Measurements from ENCODE around the gene EFEMP1.

DNA sequence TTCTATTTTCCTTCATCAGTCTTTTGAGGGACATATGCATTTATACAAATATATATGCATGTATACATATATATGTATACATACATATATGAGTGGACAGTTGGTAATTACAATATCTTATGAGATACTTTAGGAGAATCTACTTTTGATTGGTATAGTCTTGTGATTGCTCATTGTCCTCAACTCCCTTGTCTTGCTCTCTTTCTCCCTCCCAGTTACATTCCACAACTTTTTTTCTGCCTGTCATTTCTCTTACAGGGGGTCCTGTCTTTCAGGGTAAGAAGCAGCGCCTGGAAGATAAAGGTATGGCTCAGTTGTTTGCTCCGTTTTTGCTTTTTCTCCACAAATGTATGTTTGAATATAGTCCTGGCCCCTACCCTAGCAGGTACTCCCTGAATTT, 19.9 kb downstream of the EFEMP1 start:
- no peak for TF ChIP-seq CTCF (IDR thresholded peaks at IDR 0.05)
- no peak for TF ChIP-seq POLR2A (IDR thresholded peaks at IDR 0.05; ENCODE audit: low read depth)
- TF ChIP-seq POLR2AphosphoS5 (IDR thresholded peaks at IDR 0.05), result no peak
- TF ChIP-seq EP300 (IDR thresholded peaks at IDR 0.05), result no peak
